Measurements from ENCODE around the gene KLF9. TPM values are rescaled to one million over a fixed set of nuclear protein-coding genes. Genes with fewer than 3 reads are reported as not detected.

The KLF9 gene
- total RNA-seq, 1 donor from 2014 or later, result 98.7 TPM

GRCh38 chr9:70442328-70442848 lies 27.9 kb upstream of the KLF9 start:
- TF ChIP-seq, protein P1, sequence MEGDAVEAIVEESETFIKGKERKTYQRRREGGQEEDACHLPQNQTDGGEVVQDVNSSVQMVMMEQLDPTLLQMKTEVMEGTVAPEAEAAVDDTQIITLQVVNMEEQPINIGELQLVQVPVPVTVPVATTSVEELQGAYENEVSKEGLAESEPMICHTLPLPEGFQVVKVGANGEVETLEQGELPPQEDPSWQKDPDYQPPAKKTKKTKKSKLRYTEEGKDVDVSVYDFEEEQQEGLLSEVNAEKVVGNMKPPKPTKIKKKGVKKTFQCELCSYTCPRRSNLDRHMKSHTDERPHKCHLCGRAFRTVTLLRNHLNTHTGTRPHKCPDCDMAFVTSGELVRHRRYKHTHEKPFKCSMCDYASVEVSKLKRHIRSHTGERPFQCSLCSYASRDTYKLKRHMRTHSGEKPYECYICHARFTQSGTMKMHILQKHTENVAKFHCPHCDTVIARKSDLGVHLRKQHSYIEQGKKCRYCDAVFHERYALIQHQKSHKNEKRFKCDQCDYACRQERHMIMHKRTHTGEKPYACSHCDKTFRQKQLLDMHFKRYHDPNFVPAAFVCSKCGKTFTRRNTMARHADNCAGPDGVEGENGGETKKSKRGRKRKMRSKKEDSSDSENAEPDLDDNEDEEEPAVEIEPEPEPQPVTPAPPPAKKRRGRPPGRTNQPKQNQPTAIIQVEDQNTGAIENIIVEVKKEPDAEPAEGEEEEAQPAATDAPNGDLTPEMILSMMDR (IDR thresholded peaks at IDR 0.05), result no peak
- no peak overlapping the region for H3K27ac ChIP-seq

GRCh38 chr9:70441622-70442021 lies 27.2 kb upstream of the KLF9 start:
- Histone ChIP-seq H3K4me3 (no peak overlapping the region), H3K4me1 (peaks cover 0 to 3% of the 10 kb centered on the region in 2 donors), H3K9me3 (no peaks in the 10 kb centered on the region), H3K27ac (no peak overlapping the region), H3K36me3 (no peaks in the 10 kb centered on the region), H3K27me3 (no peaks in the 10 kb centered on the region)
- TF ChIP-seq, protein P1 (IDR thresholded peaks at IDR 0.05), result no peak
- intact Hi-C loops (cut with DNase I), result no loop called here
- no peak for DNase-seq (ENCODE audit: low spot score in 2 of 2)

More at GRCh38 chr9:70442328-70442848, 27.9 kb upstream of the KLF9 start:
- H3K4me1 ChIP-seq, result peaks cover 0 to 3% of the 10 kb centered on the region in 2 donors
- H3K9me3 ChIP-seq, result no peaks in the 10 kb centered on the region
- H3K36me3 ChIP-seq, result no peaks in the 10 kb centered on the region
- no peak overlapping the region for H3K4me3 ChIP-seq
- intact Hi-C loops (cut with DNase I), result no loop called here
- peak in 1 of 2 donors; percentile 31 for DNase-seq (ENCODE audit: low spot score in 2 of 2)
- no peaks in the 10 kb centered on the region for H3K27me3 ChIP-seq

DNA sequence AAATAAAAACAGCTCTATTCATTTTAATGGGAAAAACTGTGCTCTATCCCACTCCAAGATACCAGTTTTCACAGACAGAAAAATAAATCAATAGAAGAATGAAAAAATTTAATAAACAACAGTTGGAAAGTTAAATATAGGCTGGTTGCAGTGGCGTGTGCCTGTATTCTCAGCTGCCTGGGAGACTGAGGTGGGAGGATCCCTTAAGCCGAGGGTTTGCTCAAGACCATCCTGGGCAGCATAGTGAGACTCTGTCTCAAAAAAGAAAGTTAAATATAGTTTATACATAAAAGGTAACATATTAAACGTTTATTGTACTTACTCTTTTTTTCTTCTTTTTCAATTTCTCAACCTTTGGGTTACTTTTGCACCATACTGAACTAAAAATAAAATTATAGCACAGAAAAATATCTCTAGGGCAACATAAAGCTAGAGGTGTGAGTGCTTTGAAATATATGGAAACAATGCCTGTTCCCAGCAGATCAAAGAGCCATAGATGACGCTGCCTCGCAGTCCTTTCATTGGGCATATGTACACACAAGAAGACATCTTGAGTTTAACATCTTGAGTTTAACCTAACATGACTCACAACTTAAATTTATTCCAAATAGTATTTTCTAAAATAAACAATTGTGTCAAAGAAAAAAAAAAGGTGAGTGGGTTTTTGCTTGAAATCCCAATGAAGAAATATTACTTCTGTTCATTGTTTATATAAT lies 25.7 kb upstream of the KLF9 start:
- no peak overlapping the region for H3K27ac ChIP-seq
- H3K9me3 ChIP-seq, result no peaks in the 10 kb centered on the region
- no peaks in the 10 kb centered on the region for H3K27me3 ChIP-seq
- no peak for DNase-seq (ENCODE audit: low spot score in 2 of 2)
- peaks cover 5 to 11% of the 10 kb centered on the region in 2 donors for H3K4me1 ChIP-seq
- TF ChIP-seq, protein P1 (IDR thresholded peaks at IDR 0.05), result no peak
- H3K36me3 ChIP-seq, result no peaks in the 10 kb centered on the region
- no peak overlapping the region for H3K4me3 ChIP-seq
- intact Hi-C loops (cut with DNase I), result loop anchor here (5.0 kb wide), 1 partner anchor 37 kb away; no protein-coding TSS in a partner anchor

GRCh38 chr9:70438341-70438928 lies 24.0 kb upstream of the KLF9 start:
- intact Hi-C loops (cut with DNase I), result loop anchor here (1.0 to 5.0 kb wide), 2 partner anchors 17 to 39 kb away; no protein-coding TSS in a partner anchor
- peaks cover 5 to 11% of the 10 kb centered on the region in 2 donors for H3K4me1 ChIP-seq
- DNase-seq (ENCODE audit: low spot score in 2 of 2), result peak in 1 of 2 donors; percentile 88
- H3K36me3 ChIP-seq, result no peaks in the 10 kb centered on the region
- H3K27me3 ChIP-seq, result no peaks in the 10 kb centered on the region
- TF ChIP-seq, protein P1 (IDR thresholded peaks at IDR 0.05), result no peak
- H3K27ac ChIP-seq, result peak overlapping the region; percentile 23 to 53
- H3K4me3 ChIP-seq, result no peak overlapping the region
- no peaks in the 10 kb centered on the region for H3K9me3 ChIP-seq

DNA sequence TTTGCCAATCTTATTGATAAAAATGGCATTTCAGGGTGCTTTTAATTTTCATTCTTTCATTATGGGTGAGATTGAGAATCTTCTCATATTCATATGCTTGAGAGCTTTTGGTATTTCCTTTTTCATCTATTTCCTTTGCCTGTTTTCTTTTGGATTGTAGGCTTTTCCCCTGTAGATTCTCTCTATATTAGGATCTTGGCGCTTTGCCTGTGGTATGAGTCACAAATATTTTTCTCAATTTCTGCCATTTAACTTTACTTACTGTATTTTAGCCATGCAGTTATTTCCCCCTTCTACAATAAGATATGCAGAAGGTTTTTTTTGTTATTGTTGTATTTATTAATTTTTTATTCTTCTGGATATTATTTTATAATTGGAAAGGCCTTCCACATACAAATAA lies 21.5 kb upstream of the KLF9 start:
- Histone ChIP-seq H3K4me1 (peaks cover 5 to 11% of the 10 kb centered on the region in 2 donors), H3K36me3 (no peaks in the 10 kb centered on the region), H3K4me3 (no peak overlapping the region), H3K27me3 (no peaks in the 10 kb centered on the region), H3K9me3 (no peaks in the 10 kb centered on the region), H3K27ac (peak overlapping the region; percentile 10 to 37)
- no peak for DNase-seq (ENCODE audit: low spot score in 2 of 2)
- TF ChIP-seq, protein P1 (IDR thresholded peaks at IDR 0.05), result no peak
- intact Hi-C loops (cut with DNase I), result loop anchor here (5.0 kb wide), 1 partner anchor 41 kb away; no protein-coding TSS in a partner anchor
